HEK293T (cell line): ENCODE results near the gene SLMAP.

Experiments used
- BHLHE40 ChIP-seq: fragments of 450-650 bp; IDR thresholded peaks from 2 replicates; pipeline ENCODE4 v1.6.1; 2016; ENCODE audit warnings: mild to moderate bottlenecking, moderate library complexity, borderline replicate concordance
- TARDBP ChIP-seq: fragments of 450-650 bp; IDR thresholded peaks from 2 replicates; pipeline ENCODE4 v1.6.1; 2016

DNA sequence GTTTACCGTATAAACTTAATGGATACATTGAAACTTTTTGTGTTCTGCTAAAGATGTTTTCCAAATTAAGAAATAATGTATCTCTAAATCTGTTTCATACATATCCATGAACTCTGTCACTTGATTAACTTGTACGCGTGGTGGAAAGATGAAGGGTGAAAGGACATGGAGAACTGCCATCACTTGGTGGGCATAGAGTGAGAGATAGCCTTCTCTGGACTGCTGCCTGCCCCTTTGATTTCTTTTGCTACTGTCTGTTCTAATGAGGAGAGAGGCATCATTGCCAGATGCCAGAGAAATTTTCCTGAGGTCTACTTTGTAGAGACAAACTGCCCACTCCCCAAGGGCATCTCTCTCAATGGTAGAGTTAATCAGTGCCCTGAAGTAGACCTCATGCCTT, 120.5 kb downstream of the SLMAP start:
- TF ChIP-seq BHLHE40 (no peak), TARDBP (no peak)
